ENCODE measurements around the gene USP15.

The USP15 gene

GRCh38 chr12:62308201-62308600 is 48.0 kb downstream of the USP15 start:
- no peak for TF ChIP-seq CTCF (IDR thresholded peaks at IDR 0.05; ENCODE audit: low read depth, low read length, missing control alignments)
- H3K4me3 ChIP-seq (replicated peaks; ENCODE audit: low read depth, low read length): no peak overlapping the region
- no peak for DNase-seq (ENCODE audit: extremely low read depth, low read depth)

GRCh38 chr12:62313727-62314380 is 53.6 kb downstream of the USP15 start:
- DNase-seq (ENCODE audit: extremely low read depth, low read depth): no peak
- H3K4me3 ChIP-seq (replicated peaks; ENCODE audit: low read depth, low read length): no peak overlapping the region
- TF ChIP-seq CTCF (IDR thresholded peaks at IDR 0.05; ENCODE audit: low read depth, low read length, missing control alignments): no peak

GRCh38 chr12:62317017-62317416 is 56.8 kb downstream of the USP15 start:
- TF ChIP-seq CTCF (IDR thresholded peaks at IDR 0.05; ENCODE audit: low read depth, low read length, missing control alignments): no peak
- no peak overlapping the region for H3K4me3 ChIP-seq (replicated peaks; ENCODE audit: low read depth, low read length)
- DNase-seq (ENCODE audit: extremely low read depth, low read depth): no peak

- no peak for TF ChIP-seq CTCF (IDR thresholded peaks at IDR 0.05; ENCODE audit: low read depth, low read length, missing control alignments)
- DNase-seq (ENCODE audit: extremely low read depth, low read depth): no peak
Observed at GRCh38 chr12:62319058-62319457, 58.9 kb downstream of the USP15 start.

GRCh38 chr12:62320054-62320453 is 59.9 kb downstream of the USP15 start:
- no peak for DNase-seq (ENCODE audit: extremely low read depth, low read depth)
- H3K4me3 ChIP-seq (replicated peaks; ENCODE audit: low read depth, low read length): no peak overlapping the region
- TF ChIP-seq CTCF (IDR thresholded peaks at IDR 0.05; ENCODE audit: low read depth, low read length, missing control alignments): no peak

More at GRCh38 chr12:62319058-62319457, 58.9 kb downstream of the USP15 start:
- H3K4me3 ChIP-seq (replicated peaks; ENCODE audit: low read depth, low read length): no peak overlapping the region

GRCh38 chr12:62323386-62323785 is 63.2 kb downstream of the USP15 start:
- no peak for DNase-seq (ENCODE audit: extremely low read depth, low read depth)
- no peak for TF ChIP-seq CTCF (IDR thresholded peaks at IDR 0.05; ENCODE audit: low read depth, low read length, missing control alignments)
- no peak overlapping the region for H3K4me3 ChIP-seq (replicated peaks; ENCODE audit: low read depth, low read length)

Measured in HFF-Myc (cell line).